Erythroblast (primary cell): ENCODE data around the gene PFKFB3.
A peak's percentile ranks its signal among the peaks of the same experiment; 100 is the strongest.
"Not testable (repeated sequence)": the region's sequence is repeated elsewhere in the genome, so short reads cannot be mapped to it uniquely, and the experiment has no call there.

Experiments
- DNase-seq, 2 experiments: peaks; one replicate each; lab custom pipeline; 2025; lab: John Stamatoyannopoulos, UW
- GATA1 ChIP-seq: IDR thresholded peaks from 2 replicates; pipeline ENCODE4 v1.6.1; 2011; ENCODE audit warnings: low read depth, mild to moderate bottlenecking, control low read depth, low read length, moderate library complexity
- POLR2A ChIP-seq: IDR thresholded peaks from 2 replicates; pipeline ENCODE4 v1.6.1; 2011; ENCODE audit warnings: mild to moderate bottlenecking, low read length

Gene PFKFB3

DNA sequence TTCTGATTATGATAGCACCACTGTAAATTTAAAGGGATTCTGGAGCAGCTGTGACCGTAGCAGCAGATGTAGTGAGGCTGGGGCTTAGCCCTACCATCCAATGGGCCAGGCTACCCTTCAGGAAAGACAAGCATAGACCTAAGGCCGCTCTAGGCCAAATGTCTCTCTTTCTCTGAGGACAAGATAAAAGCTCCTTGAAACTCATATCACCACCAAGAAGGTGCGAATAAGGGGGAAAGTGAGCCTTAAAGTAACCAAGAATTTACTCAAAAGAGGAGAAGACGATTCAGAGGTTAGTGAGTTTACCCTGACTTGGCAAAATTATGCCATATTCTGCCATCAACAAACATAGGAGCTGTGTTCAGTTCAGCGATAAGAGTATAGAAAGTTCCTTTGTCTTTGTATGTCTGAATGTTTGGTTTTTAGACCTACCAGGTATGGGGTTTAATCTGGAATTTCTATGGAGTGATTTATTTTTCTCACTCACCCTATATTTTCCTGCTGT, 79.8 kb downstream of the PFKFB3 start:
- TF ChIP-seq POLR2A = no peak
- no peak for TF ChIP-seq GATA1

DNA sequence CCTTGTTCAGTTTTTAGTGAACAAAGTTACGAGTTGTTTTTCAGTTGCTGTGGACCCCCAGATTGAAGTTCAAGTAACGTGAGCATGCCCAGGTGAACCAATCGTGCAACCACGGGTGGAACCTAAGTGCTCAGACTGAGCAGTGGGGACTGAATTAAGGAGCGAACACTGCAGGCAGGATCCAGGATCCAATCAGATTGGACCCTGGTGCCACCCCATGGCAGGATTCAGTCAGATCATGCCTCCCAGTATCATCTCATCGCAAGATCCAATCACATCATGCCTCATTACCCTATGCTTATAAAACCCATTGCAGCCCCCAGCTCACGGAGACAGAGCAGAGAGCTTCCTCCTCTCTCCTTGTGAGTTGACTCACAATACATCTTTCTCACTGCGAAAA, 80.9 kb downstream of the PFKFB3 start:
- TF ChIP-seq POLR2A (no peak), GATA1 (no peak)
- DNase-seq = peak in 1 of 2 experiments; percentile 6

More for the DNA sequence above, 79.8 kb downstream of the PFKFB3 start:
- DNase-seq = no peak

DNA sequence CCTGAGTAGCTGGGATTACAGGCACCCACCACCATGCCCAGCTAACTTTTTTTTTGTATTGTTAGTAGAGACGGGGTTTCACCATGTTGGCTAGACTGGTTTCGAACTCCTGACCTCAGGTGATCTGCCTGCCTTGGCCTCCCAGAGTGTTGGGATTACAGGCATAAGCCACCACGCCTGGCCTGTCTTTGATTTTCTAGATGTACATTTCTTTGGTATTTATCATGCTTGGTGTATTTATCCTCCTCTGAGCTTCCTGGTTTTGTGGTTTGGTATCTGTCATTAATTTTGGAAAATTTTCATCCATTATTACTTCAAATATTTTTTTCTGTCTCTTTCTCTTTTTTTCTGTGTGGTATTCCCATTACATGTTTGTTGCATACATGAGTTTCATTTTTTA, 87.9 kb downstream of the PFKFB3 start:
- DNase-seq = not testable (repeated sequence)

DNA sequence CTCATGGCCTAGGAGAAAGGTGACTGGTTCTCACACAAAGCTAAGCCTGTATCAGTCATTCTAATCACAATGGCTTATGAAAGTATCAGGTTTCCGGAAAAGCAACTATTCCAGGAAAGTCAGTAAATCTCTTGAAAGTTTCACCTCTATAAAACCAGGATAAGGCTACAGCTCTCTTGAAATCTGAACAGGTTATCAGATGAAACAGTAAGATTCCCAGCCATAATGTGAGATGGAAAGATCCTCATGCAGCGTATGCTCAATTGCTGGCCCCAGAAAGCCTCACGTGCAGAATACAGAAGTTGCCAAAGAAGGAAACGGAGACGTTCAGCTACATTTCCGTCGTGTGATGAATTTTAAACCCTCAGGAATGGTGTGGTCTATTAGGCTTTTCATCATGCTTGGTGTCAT, 90.0 kb downstream of the PFKFB3 start:
- no peak for DNase-seq
- no peak for TF ChIP-seq GATA1
- no peak for TF ChIP-seq POLR2A

DNA sequence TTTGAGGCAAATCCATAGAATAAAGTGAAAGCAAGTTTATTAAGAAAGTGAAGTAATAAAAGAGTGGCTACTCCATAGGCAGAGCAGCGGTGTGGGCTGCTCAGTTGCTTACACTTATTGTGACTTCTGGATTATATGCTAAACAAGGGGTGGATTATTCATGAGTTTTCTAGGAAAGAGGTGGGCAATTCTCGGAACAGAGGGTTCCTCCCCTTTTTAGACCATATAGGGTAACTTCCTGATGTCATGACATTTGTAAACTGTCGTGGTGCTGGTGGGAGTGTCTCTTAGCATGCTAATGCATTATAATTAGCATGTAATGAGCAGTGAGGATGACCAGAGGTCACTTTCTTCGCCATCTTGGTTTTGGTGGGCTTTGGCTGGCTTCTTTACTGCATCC, 93.7 kb downstream of the PFKFB3 start:
- DNase-seq = peak; percentile 10 to 12

DNA sequence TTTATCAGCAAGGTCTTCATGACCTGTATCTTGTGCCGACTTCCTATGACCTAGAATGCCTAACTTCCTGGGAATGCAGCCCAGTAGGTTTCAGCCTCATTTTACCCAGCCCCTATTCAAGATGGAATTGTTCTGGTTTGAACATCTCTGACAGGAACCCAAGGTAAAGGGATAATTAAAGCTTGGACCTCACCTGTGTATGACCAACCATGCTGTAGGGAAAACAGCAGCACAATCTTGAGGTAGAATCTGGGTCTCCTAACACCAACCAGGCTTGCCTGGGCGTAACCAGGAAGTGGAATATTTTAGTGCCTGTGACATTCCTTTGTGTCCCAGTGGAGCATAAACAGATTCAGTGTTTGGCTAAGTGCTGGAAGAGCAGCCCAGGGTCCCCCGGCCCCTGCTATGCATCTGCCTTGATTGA, 94.1 kb downstream of the PFKFB3 start:
- no peak for TF ChIP-seq GATA1
- TF ChIP-seq POLR2A = no peak
- no peak for DNase-seq

DNA sequence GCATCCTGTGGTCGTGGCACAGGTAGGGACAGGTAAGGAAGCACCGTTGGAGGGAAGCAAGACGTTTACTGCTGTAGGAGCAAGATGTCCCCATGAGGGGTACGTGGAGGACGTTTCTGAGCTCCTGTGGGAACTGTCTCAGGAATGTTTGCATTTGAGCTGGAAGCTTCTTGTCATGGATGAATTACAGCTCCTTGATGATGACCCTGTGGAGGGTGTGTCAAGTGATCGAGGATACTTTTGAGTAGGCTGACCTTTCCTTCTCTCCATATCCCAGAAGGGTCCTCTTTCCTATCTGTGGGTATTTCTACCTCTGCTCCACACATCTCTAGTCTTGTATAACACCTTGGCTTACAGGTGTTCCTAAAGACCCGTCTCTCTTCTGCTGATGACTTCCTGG, 94.8 kb downstream of the PFKFB3 start:
- TF ChIP-seq POLR2A (no peak), GATA1 (no peak)

DNA sequence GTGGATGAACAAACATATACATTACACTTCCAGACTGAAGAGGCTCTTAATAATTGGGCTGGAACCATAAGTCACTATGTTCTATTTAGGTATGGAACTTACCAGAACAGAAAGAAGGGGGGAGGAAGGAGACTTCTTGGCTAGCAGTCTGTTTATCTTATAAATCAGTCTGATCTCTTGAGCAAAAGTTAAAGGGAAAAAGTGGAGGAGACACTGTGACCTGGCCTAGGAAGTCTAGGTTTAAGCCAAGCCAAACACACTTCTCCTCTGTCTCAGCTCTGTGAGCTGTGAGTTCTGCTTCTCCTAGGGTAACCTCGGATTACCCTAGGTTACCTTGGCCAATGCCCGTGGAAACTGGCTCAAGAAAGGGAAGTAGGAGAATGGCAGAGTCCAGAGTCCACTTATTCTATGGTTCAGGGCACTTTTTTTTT, 95.2 kb downstream of the PFKFB3 start:
- TF ChIP-seq GATA1 (no peak), POLR2A (no peak)
- DNase-seq = no peak

More for the DNA sequence above, 94.8 kb downstream of the PFKFB3 start:
- DNase-seq = no peak

DNA sequence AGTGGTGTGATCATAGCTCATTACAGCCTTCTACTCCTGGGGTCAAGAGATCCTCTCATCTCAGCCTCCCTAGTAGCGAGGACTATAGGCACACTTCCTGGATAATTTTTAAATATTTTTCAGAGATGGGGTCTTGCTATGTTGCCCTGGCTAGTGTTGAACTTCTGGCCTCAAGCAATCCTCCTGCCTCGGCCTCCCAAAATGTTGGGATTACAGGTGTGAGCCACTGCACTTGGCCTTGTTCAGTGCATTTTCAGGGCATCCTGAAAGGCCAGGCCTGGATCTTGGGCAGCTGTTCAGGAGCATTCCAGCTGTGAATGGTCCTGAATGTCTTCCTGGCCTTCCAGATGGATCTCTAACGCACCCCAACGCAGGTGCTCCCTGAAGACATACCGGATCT, 95.7 kb downstream of the PFKFB3 start:
- no peak for DNase-seq
- no peak for TF ChIP-seq GATA1
- no peak for TF ChIP-seq POLR2A

DNA sequence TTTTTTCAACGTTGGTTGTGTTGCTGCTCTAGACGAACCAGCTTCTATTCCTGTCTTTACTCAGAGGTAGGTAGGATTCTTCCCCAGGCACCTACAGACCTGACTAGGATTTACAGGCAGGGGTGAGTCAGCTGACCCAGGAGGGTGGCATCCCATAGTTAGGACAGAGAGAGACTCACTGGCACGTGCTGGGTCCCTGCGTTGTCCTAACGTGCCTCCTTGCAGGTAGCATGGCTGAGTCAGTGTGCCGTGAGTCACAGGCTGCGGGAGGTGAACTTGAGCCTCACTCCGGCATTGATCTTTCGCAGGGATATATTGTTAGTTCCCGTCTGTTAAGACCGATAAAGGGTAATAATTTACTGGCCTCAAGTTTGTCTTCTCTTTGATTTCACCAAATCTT, 96.5 kb downstream of the PFKFB3 start:
- no peak for TF ChIP-seq POLR2A
- no peak for TF ChIP-seq GATA1

DNA sequence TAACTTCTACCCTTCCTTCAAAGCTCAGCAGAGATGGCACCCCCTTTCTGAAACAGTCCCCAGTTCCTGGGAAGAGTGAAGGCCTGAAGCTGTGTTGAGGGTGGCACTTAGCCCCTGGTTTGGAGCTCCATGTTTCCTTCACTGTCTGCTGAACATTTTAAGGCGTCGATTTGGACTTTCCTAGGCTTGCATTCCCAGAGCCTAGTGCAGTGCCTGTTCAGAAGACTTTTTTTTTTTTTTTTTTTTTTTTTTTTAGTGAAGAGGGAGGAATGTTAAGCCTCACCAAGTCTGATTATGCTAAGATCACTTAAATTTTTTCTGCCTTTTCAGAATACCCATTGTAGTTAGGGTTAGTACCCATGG, 97.0 kb downstream of the PFKFB3 start:
- TF ChIP-seq POLR2A (no peak), GATA1 (no peak)
- no peak for DNase-seq

More for the DNA sequence above, 96.5 kb downstream of the PFKFB3 start:
- DNase-seq = no peak

DNA sequence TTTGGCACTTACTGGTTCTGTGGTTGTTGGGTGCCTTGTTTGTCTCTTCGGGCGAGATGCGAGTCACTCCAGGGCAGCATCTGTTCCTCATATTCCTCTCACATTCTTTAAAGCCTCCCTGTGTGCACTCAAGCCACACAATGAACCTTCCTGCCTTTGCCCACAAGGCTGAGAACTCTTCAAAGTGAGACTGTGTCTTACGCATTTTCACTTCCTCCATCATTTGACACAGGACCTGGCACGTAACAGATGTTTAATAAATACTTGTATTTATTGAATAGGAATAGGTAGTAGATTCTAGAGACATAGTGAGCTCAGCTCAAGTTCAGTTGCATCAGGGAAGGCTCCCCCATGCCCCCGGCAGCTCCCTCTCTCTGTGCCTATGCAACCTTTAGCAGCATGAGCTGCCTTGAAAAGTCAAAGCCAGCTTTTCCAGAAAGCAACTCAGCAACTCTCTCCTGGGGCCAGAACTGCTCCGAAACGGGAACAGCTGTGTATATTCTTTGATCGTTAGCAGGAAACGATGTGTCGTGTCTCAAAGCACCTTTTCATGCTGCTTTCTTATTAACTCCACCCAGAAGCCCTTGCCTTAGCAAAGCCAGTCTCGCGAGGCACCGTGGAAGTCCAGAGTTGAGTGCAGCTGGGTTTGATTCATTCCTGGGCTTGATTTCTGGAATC, 97.5 kb downstream of the PFKFB3 start:
- DNase-seq = no peak
- TF ChIP-seq GATA1 (no peak), POLR2A (no peak)

DNA sequence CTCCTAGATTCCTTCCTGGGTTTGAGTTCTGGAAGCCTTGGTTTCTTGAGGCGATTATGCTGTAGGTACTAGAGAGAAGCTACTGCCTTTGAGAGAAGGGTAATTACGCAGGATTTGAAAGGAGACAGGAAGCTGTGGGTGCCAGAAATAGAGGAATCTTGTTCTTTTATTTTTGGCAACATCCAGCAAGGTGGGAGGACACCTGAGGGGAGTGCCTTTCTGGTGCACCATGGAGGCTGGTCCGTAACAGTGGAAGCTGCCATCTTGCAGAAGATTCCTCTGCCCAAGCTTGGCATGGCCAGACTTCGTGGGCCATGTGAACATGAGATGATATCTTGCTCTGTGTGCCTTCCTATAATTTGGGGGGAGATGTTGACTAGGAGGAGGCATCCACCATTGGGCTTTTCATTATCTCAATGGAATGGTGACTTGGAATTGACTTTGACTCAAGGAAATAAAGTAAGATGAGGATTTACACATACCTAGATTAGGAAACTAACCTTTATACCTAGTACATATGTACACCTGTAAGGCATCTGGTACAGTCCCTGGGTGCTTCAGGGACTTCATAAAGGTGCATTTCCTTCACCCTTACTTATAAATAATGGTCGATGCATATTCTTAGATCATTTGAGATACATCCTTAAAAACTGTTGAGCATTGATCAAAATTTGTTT, 98.2 kb downstream of the PFKFB3 start:
- TF ChIP-seq GATA1 (no peak), POLR2A (no peak)
- no peak for DNase-seq

DNA sequence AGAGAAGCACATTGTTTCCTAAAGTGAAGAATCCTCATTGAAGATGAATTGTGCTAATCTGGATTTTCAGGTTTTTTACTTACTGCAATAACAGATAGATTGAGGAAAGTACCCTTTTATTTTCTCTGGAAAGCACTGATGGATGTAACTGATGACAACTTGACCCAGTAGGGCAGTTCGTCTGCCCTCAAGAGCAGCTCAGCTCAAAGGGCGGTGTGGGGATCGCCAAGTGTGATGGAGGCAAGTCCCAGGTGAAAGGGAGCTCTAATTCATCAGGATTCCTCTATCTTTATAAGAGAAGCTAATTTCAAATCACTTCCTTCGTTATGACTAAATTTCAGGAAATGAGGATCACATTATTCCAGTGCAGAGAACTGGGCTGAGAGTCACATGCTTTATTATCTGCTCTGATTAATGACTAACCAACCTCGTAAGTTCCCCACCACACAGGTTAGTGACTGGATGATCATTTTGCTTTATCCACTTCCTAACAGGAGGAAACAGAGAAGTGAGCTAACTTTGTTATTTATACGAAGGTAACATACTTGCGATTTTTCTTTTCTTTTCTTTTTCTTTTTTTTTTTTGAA, 98.8 kb downstream of the PFKFB3 start:
- no peak for TF ChIP-seq GATA1
- no peak for TF ChIP-seq POLR2A
- no peak for DNase-seq
